ENCODE measurements around the gene ROBO1. TPM values are rescaled to one million over a fixed set of nuclear protein-coding genes. Genes with fewer than 3 reads are reported as not detected.

Gene ROBO1
- total RNA-seq, 1 experiment from 2014 or later: 32.2 TPM

- intact Hi-C loops (cut with micrococcal nuclease): no loop called here
Observed at GRCh38 chr3:79160421-79160820, 607.4 kb downstream of the ROBO1 start.

DNA sequence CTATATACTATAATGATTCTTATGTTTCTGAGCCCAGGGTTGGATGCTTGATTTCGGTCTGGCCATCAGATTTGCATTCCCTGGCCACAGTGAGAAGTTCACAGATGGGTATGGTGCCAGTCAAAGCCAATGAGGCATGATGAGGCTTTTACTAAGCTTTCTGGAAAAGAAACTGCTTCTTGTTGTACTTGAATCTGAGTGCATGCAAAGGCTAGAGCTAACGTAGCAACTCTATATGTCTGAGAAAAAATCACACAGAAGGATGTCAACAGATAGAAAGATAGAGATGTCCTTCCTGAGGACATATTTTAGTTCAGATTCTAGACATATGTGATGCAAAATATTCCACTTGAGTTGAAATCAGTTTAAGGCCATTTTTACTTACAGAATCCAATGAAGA, 608.1 kb downstream of the ROBO1 start:
- Mint-ChIP-seq H3K9me3 (ENCODE audit: unreplicated experiment) (no peaks in the 10 kb centered on the region), H3K4me1 (ENCODE audit: insufficient read depth, unreplicated experiment) (no peaks in the 10 kb centered on the region), H3K27me3 (ENCODE audit: insufficient read depth, unreplicated experiment) (peaks cover 91% of the 10 kb centered on the region), H3K4me3 (ENCODE audit: unreplicated experiment) (no peak overlapping the region), H3K36me3 (ENCODE audit: insufficient read depth, unreplicated experiment) (no peaks in the 10 kb centered on the region), H3K27ac (ENCODE audit: low read depth, unreplicated experiment) (no peak overlapping the region)
- ChIA-PET CTCF (no interaction called here), POLR2A (no interaction called here)
- no peak for DNase-seq (ENCODE audit: unreplicated experiment)
- intact Hi-C loops (cut with micrococcal nuclease): no loop called here
- no peak for TF ChIP-seq CTCF (IDR thresholded peaks at IDR 0.05; ENCODE audit: unreplicated experiment)
- no TSS peak for BruUV-seq (replicated peaks)

More at GRCh38 chr3:79160421-79160820, 607.4 kb downstream of the ROBO1 start:
- no peak for DNase-seq (ENCODE audit: unreplicated experiment)
- CTCF ChIA-PET: no interaction called here
- POLR2A ChIA-PET: no interaction called here
- peaks cover 91% of the 10 kb centered on the region for H3K27me3 Mint-ChIP-seq (ENCODE audit: insufficient read depth, unreplicated experiment)
- no peaks in the 10 kb centered on the region for H3K36me3 Mint-ChIP-seq (ENCODE audit: insufficient read depth, unreplicated experiment)
- no peaks in the 10 kb centered on the region for H3K9me3 Mint-ChIP-seq (ENCODE audit: unreplicated experiment)
- no peak for TF ChIP-seq CTCF (IDR thresholded peaks at IDR 0.05; ENCODE audit: unreplicated experiment)
- no peak overlapping the region for H3K27ac Mint-ChIP-seq (ENCODE audit: low read depth, unreplicated experiment)
- no TSS peak for BruUV-seq (replicated peaks)
- no peaks in the 10 kb centered on the region for H3K4me1 Mint-ChIP-seq (ENCODE audit: insufficient read depth, unreplicated experiment)
- no peak overlapping the region for H3K4me3 Mint-ChIP-seq (ENCODE audit: unreplicated experiment)

DNA sequence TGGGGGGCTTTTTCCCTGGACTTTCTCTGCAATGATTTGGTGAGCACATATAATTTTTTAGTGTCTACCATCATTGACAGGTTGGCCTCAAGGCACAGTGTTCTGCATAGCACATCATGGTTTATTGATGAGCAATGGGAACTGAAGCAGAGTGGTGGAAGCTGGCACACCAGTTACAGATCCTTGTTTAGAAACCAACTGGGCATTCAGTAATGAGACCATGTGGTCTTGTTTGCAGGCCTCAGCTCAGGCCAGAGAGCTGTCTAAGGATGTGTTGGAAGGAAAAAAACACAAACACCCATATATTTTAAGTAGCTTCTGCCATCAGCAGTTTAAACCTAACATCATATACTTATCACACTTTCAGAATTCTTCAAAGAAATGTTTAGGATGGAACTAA, 610.6 kb downstream of the ROBO1 start:
- POLR2A ChIA-PET: no interaction called here
- CTCF ChIA-PET: no interaction called here
- BruUV-seq (replicated peaks): no TSS peak
- Mint-ChIP-seq H3K4me3 (ENCODE audit: unreplicated experiment) (no peak overlapping the region), H3K9me3 (ENCODE audit: unreplicated experiment) (no peaks in the 10 kb centered on the region), H3K36me3 (ENCODE audit: insufficient read depth, unreplicated experiment) (no peaks in the 10 kb centered on the region), H3K27me3 (ENCODE audit: insufficient read depth, unreplicated experiment) (peaks cover 91% of the 10 kb centered on the region), H3K4me1 (ENCODE audit: insufficient read depth, unreplicated experiment) (no peaks in the 10 kb centered on the region), H3K27ac (ENCODE audit: low read depth, unreplicated experiment) (no peak overlapping the region)
- no peak for TF ChIP-seq CTCF (IDR thresholded peaks at IDR 0.05; ENCODE audit: unreplicated experiment)
- no peak for DNase-seq (ENCODE audit: unreplicated experiment)
- intact Hi-C loops (cut with micrococcal nuclease): no loop called here

- no TSS peak for BruUV-seq (replicated peaks)
- ChIA-PET POLR2A (no interaction called here), CTCF (no interaction called here)
- Mint-ChIP-seq H3K27ac (ENCODE audit: low read depth, unreplicated experiment) (no peak overlapping the region), H3K36me3 (ENCODE audit: insufficient read depth, unreplicated experiment) (no peaks in the 10 kb centered on the region), H3K4me3 (ENCODE audit: unreplicated experiment) (no peak overlapping the region), H3K27me3 (ENCODE audit: insufficient read depth, unreplicated experiment) (peaks cover 93% of the 10 kb centered on the region), H3K9me3 (ENCODE audit: unreplicated experiment) (no peaks in the 10 kb centered on the region), H3K4me1 (ENCODE audit: insufficient read depth, unreplicated experiment) (no peaks in the 10 kb centered on the region)
- no peak for TF ChIP-seq CTCF (IDR thresholded peaks at IDR 0.05; ENCODE audit: unreplicated experiment)
- no peak for DNase-seq (ENCODE audit: unreplicated experiment)
- intact Hi-C loops (cut with micrococcal nuclease): no loop called here
Observed at GRCh38 chr3:79154865-79155264, 612.9 kb downstream of the ROBO1 start.

All from MCF 10A (cell line).